SK-N-SH (cell line): Measurements from ENCODE around the gene CCDC34. TPM values are rescaled to one million over a fixed set of nuclear protein-coding genes. Genes with fewer than 3 reads are reported as not detected.
A peak's percentile ranks its signal among the peaks of the same experiment; 100 is the strongest.

ENCODE experiments used
- CTCF ChIA-PET: fragments of 300-600, 350-600 bp; formaldehyde crosslinking; extraction: SDS; loops from one replicate; lab custom pipeline; 2021; lab: Yijun Ruan, JAX
- POLR2A ChIA-PET: fragments of 350-600 bp; sonication (Branson Sonifier 250); formaldehyde crosslinking; extraction: SDS; loops from one replicate; lab custom pipeline; 2020; ENCODE audit warnings: antibody characterized with exemption, inconsistent platforms; lab: Yijun Ruan, JAX
- DNase-seq: peaks from one replicate; pipeline ENCODE4 v3.0.0; 2012
- H2AFZ ChIP-seq: fragments of 200-600 bp; sonication (generic); 2 replicates; pipeline ENCODE4 v1.8.1; 2016; ENCODE audit warnings: antibody characterized with exemption, mild to moderate bottlenecking, low read depth
- H3F3A ChIP-seq: fragments of 200-600 bp; sonication (generic); replicated peaks from 2 replicates; pipeline ENCODE3; 2016; ENCODE audit warnings: antibody characterized with exemption, mild to moderate bottlenecking; ENCODE audit not compliant: insufficient read depth
- H3K27ac ChIP-seq, 2 experiments: fragments of 200-500 bp in 1 of 2; fragments of 200-600 bp in 1 of 2; sonication (Bioruptor generic) in 1 of 2; sonication (generic), shearing (Covaris generic) in 1 of 2; 2 replicates each; pipeline versions ENCODE4 v1.5.1 to v1.6.1; 2014 to 2016; ENCODE audit warnings: low read depth in 2 of 2, inconsistent platforms in 1 of 2, low read length in 1 of 2, mild to moderate bottlenecking in 1 of 2, mixed read lengths in 1 of 2
- H3K27me3 ChIP-seq: fragments of 200-600 bp; sonication (generic), shearing (Covaris generic); 2 replicates; pipeline ENCODE4 v1.6.1; 2016; ENCODE audit warnings: mixed run types; ENCODE audit not compliant: insufficient read depth
- H3K36me3 ChIP-seq, 2 experiments: fragments of 200-500 bp in 1 of 2; fragments of 200-600 bp in 1 of 2; sonication (Bioruptor generic) in 1 of 2; sonication (generic) in 1 of 2; replicated peaks in 1 of 2; 2 replicates each; pipeline versions ENCODE3 to v1.5.1; 2014 to 2016; ENCODE audit warnings: low read length in 1 of 2, mild to moderate bottlenecking in 1 of 2; ENCODE audit not compliant: insufficient read depth in 2 of 2, control insufficient read depth in 1 of 2
- H3K4me1 ChIP-seq, 2 experiments: fragments of 200-500 bp in 1 of 2; fragments of 200-600 bp in 1 of 2; sonication (Bioruptor generic) in 1 of 2; sonication (generic), shearing (Covaris generic) in 1 of 2; 2 replicates each; pipeline versions ENCODE4 v1.5.1 to v1.6.1; 2014 to 2016; ENCODE audit warnings: low read depth in 1 of 2, low read length in 1 of 2, mixed run types in 1 of 2; ENCODE audit not compliant: insufficient read depth in 2 of 2, control insufficient read depth in 1 of 2
- H3K4me2 ChIP-seq: fragments of 200-600 bp; sonication (generic), shearing (Covaris generic); 2 replicates; pipeline ENCODE4 v1.6.1; 2017; ENCODE audit warnings: mixed run types
- H3K4me3 ChIP-seq, 2 experiments: fragments of 200-500 bp in 1 of 2; fragments of 200-600 bp in 1 of 2; sonication (Bioruptor generic) in 1 of 2; sonication (generic), shearing (Covaris generic) in 1 of 2; 2 replicates each; pipeline versions ENCODE4 v1.5.1 to v1.8.1; 2014 to 2016; ENCODE audit warnings: low read depth in 2 of 2, inconsistent platforms in 1 of 2, low read length in 1 of 2, mild to moderate bottlenecking in 1 of 2, mixed read lengths in 1 of 2, moderate library complexity in 1 of 2
- H3K79me2 ChIP-seq: fragments of 200-600 bp; sonication (generic); 2 replicates; pipeline ENCODE4 v1.8.1; 2017; ENCODE audit warnings: mild to moderate bottlenecking; ENCODE audit not compliant: insufficient read depth
- H3K9ac ChIP-seq: fragments of 200-600 bp; sonication (generic); 2 replicates; pipeline ENCODE4 v1.6.1; 2017; ENCODE audit warnings: mixed run types
- H3K9me2 ChIP-seq: fragments of 200-600 bp; sonication (generic); 2 replicates; pipeline ENCODE4 v1.6.1; 2017; ENCODE audit warnings: mixed run types
- H3K9me3 ChIP-seq: fragments of 200-600 bp; sonication (generic); 2 replicates; pipeline ENCODE4 v1.6.1; 2017; ENCODE audit warnings: mixed run types, mild to moderate bottlenecking, moderate library complexity
- H4K20me1 ChIP-seq: fragments of 200-600 bp; sonication (generic); 2 replicates; pipeline ENCODE4 v1.6.1; 2017; ENCODE audit warnings: mild to moderate bottlenecking, mixed run types; ENCODE audit not compliant: insufficient read depth
- CHD2 ChIP-seq: fragments of 150-350 bp; IDR thresholded peaks from 2 replicates; pipeline ENCODE4 v1.6.1; 2018; ENCODE audit warnings: low read length; ENCODE audit not compliant: partially characterized antibody
- EP300 ChIP-seq, 2 experiments: IDR thresholded peaks; 2 replicates each; pipeline versions ENCODE4 v1.4.0 to v1.6.1; 2012; ENCODE audit warnings: borderline replicate concordance in 1 of 2, low read depth in 1 of 2, low read length in 1 of 2
- FOSL2 ChIP-seq: IDR thresholded peaks from 2 replicates; pipeline ENCODE4 v1.4.0; 2012; ENCODE audit warnings: low read depth, mild to moderate bottlenecking, moderate library complexity, borderline replicate concordance
- GATA2 ChIP-seq: sonication (generic); formaldehyde crosslinking; IDR thresholded peaks from 2 replicates; pipeline ENCODE4 v1.5.0; 2020; ENCODE audit warnings: mild to moderate bottlenecking, missing genetic modification reagents
- MEF2A ChIP-seq: IDR thresholded peaks from 2 replicates; pipeline ENCODE4 v1.4.0; 2012; ENCODE audit warnings: low read depth, borderline replicate concordance
- RCOR1 ChIP-seq: fragments of 150-350 bp; IDR thresholded peaks from 2 replicates; pipeline ENCODE4 v1.6.1; 2017; ENCODE audit warnings: antibody characterized with exemption, low read length
- RFX5 ChIP-seq: IDR thresholded peaks from 2 replicates; pipeline ENCODE4 v1.6.1; 2012; ENCODE audit warnings: mild to moderate bottlenecking, improper control_type of control experiment, low read length
- TAF1 ChIP-seq: IDR thresholded peaks from 2 replicates; pipeline ENCODE4 v1.6.1; 2012; ENCODE audit warnings: low read depth, mild to moderate bottlenecking, low read length, moderate library complexity, borderline replicate concordance
- YY1 ChIP-seq: IDR thresholded peaks from 2 replicates; pipeline ENCODE4 v1.4.0; 2012; ENCODE audit warnings: low read depth, mild to moderate bottlenecking
- WGBS: methylation state at CpG from one replicate; pipeline ENCODE4 v1.1.6; 2017; ENCODE audit warnings: low lambda C conversion rate; 5-methylcytosine and 5-hydroxymethylcytosine counted together
- polyA plus RNA-seq, 3 experiments: library from polyadenylated mRNA; depleted of rRNA; stranded (reverse); fragments of >200 nt; gene quantifications; 2 replicates each; pipeline ENCODE4 v1.2.3, GENCODE V29; 2012
- TF ChIP-seq, protein P1 (sequence below): IDR thresholded peaks from 2 replicates; pipeline ENCODE4 v1.4.0; 2012; ENCODE audit warnings: low read depth

The CCDC34 gene
- polyA plus RNA-seq, 1 of the 3 experiments (the other 2 are of a cell fraction): 6.7 TPM

DNA sequence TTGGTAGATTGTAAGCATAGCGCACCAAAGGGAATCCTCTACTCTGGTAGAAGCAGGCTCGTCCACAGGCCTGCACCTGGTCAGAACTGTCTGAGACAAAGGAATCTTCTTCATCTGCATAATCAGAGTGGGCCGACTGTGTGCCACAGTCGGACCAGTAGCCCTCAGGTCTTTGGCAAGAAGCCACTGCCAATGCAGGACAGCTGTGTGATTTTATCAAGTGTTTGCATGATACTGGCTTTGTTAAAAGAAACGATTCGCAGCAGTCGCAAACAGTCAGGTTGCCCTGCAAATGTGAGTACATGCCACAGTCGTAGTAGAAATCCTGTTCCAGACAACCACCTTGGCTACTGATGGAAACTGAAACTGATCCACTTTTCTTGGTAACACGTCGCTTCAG, 4.9 kb upstream of the CCDC34 start:
- peak; percentile 91 for TF ChIP-seq GATA2 (CRISPR knock-in tag)
- TF ChIP-seq EP300 (IDR thresholded peaks at IDR 0.05; ENCODE audit: borderline replicate concordance in 1 of 2, low read depth in 1 of 2, low read length in 1 of 2): peak in 1 of 2 experiments; percentile 64; a peak in 2 of 4 replicates
- no peak for TF ChIP-seq RFX5
- no peak for TF ChIP-seq TAF1
- peak; percentile 79 for TF ChIP-seq RCOR1
- peak; percentile 69 for TF ChIP-seq CHD2
- ChIA-PET POLR2A (no interaction called here), CTCF (interaction anchor here (1.2 to 3.0 kb wide), 4 partner anchors 102 to 184 kb away, joined by 3 to 11 read pairs (median 8); no protein-coding TSS in a partner anchor)
- WGBS: 65% methylated on average over 9 of the region's 10 CpGs
- H3F3A ChIP-seq: peaks cover 9% of the 10 kb centered on the region
- H3K4me2 ChIP-seq: peak overlapping the region; percentile 31; the same call in 1 of the 2 replicates
- DNase-seq: peak; percentile 31
- H4K20me1 ChIP-seq: no peaks in the 10 kb centered on the region
- H3K79me2 ChIP-seq: no peaks in the 10 kb centered on the region
- peaks cover 2 to 3% of the 10 kb centered on the region in 2 experiments for H3K36me3 ChIP-seq
- no peaks in the 10 kb centered on the region for H3K27me3 ChIP-seq
- H3K4me1 ChIP-seq: peaks cover 7 to 27% of the 10 kb centered on the region in 2 experiments; a peak in 3 of 4 replicates
- H3K27ac ChIP-seq: peak overlapping the region in 1 of 2 experiments; percentile 80; a peak in 2 of 4 replicates
- H3K9ac ChIP-seq: no peak overlapping the region
- H2AFZ ChIP-seq: peak overlapping the region; percentile 7; the same call in 1 of the 2 replicates
- peak overlapping the region; percentile 7 to 19; a peak in 3 of 4 replicates for H3K4me3 ChIP-seq
- H3K9me2 ChIP-seq: no peaks in the 10 kb centered on the region
- H3K9me3 ChIP-seq: no peaks in the 10 kb centered on the region

DNA sequence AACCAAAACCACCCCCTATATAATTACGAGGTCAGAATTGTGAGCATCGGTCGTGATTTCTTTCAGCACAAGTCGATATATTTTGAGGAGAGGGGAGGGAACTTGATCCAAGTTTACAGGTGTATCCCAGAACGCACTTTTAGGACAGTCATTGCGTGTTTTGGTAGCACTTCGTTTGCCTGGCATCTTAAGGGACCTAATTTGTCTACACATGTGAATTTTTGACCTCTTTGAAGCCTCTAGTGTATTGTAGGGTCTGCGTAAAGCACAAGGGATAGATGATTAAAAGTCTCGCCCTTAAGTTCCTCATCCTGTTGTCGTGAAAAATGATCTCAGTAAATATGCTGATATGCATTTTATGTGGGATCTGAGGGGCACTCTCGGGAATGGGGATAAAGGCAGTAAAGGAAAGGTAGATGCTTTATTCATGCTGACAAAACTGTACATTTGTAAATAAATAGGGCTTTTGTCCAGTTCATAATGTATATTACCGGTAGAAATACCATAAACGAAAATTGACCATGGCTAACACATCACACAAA, 632 bp upstream of the CCDC34 start:
- Histone ChIP-seq H3K4me2 (peak overlapping the region; percentile 91), H3F3A (no peaks in the 10 kb centered on the region), H3K4me1 (peaks cover 10 to 20% of the 10 kb centered on the region in 2 experiments; a peak in 3 of 4 replicates), H3K4me3 (peak overlapping the region; percentile 82 to 94), H3K9me3 (no peaks in the 10 kb centered on the region), H3K79me2 (peaks cover 12% of the 10 kb centered on the region), H3K27me3 (no peaks in the 10 kb centered on the region), H3K9me2 (no peaks in the 10 kb centered on the region), H3K36me3 (no peaks in the 10 kb centered on the region), H4K20me1 (no peaks in the 10 kb centered on the region), H3K9ac (peak overlapping the region; percentile 81), H3K27ac (peak overlapping the region; percentile 43 to 71; a peak in 3 of 4 replicates), H2AFZ (peak overlapping the region; percentile 96)
- TF ChIP-seq YY1: no peak
- TF ChIP-seq MEF2A: no peak
- TF ChIP-seq, protein P1, sequence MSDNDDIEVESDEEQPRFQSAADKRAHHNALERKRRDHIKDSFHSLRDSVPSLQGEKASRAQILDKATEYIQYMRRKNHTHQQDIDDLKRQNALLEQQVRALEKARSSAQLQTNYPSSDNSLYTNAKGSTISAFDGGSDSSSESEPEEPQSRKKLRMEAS: no peak
- no peak for TF ChIP-seq FOSL2
- ChIA-PET CTCF (interaction anchor here (0.8 to 1.3 kb wide), 4 partner anchors 15 to 602 kb away, joined by 3 to 4 read pairs (median 3); no protein-coding TSS in a partner anchor), POLR2A (no interaction called here)
- WGBS: 62% methylated on average over 13 of the region's 13 CpGs
- DNase-seq: no peak
